Keratinocyte (primary cell): ENCODE results near the gene TAF7.

ENCODE experiments used
- EZH2 ChIP-seq: IDR thresholded peaks from one replicate; pipeline ENCODE4 v1.6.1; 2012; ENCODE audit warnings: inconsistent platforms, mild to moderate bottlenecking, low read length, moderate library complexity
- TF ChIP-seq, protein P1 (sequence below), 3 experiments: IDR thresholded peaks in 1 of 3; conservative IDR thresholded peaks in 1 of 3; optimal IDR thresholded peaks in 1 of 3; 2 replicates in 2 of 3; 3 replicates in 1 of 3; pipeline versions ENCODE3 to v1.5.1; 2011; ENCODE audit warnings: low read length in 3 of 3, mild to moderate bottlenecking in 3 of 3, moderate library complexity in 2 of 3, control low read depth in 1 of 3, inconsistent platforms in 1 of 3; ENCODE audit not compliant: insufficient read depth in 2 of 3; ENCODE audit errors: extremely low read depth in 1 of 3

DNA sequence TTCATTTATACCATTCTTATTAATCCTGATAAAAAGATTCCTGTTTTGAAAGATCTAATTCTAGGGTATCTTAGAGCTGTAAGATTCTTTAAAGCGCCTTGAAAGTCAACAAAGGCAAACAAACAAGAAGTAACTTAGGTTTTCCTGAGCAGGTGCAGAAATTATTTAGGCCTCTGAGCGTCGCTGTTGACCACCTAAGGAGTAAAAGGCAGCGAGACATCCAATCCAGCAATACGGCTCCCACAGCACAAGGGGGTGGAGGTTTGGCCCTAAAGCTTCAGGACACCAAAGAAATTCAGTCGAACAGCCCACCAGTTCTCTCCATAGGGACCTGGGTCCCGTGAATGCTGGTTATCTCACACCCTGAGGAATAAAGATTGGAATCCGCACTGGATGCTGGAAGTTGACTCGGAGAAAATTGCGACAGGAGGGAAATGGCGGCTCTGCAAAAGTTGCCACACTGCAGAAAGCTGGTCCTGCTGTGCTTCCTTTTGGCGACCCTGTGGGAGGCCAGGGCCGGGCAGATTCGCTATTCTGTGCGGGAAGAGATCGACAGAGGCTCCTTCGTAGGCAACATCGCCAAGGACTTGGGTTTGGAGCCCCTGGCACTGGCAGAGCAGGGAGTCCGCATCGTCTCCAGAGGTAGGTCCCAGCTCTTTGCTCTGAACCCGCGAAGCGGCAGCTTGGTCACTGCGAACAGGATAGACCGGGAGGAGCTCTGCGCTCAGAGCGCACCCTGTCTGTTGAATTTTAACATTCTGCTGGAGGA lies 18.1 kb upstream of the TAF7 start, which contains the start of gene PCDHGA2:
- TF ChIP-seq, protein P1, sequence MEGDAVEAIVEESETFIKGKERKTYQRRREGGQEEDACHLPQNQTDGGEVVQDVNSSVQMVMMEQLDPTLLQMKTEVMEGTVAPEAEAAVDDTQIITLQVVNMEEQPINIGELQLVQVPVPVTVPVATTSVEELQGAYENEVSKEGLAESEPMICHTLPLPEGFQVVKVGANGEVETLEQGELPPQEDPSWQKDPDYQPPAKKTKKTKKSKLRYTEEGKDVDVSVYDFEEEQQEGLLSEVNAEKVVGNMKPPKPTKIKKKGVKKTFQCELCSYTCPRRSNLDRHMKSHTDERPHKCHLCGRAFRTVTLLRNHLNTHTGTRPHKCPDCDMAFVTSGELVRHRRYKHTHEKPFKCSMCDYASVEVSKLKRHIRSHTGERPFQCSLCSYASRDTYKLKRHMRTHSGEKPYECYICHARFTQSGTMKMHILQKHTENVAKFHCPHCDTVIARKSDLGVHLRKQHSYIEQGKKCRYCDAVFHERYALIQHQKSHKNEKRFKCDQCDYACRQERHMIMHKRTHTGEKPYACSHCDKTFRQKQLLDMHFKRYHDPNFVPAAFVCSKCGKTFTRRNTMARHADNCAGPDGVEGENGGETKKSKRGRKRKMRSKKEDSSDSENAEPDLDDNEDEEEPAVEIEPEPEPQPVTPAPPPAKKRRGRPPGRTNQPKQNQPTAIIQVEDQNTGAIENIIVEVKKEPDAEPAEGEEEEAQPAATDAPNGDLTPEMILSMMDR (optimal IDR thresholded peaks at IDR 0.05 in 1 of 3, IDR thresholded peaks at IDR 0.05 in 1 of 3, conservative IDR thresholded peaks at IDR 0.05 in 1 of 3; ENCODE audit: extremely low read depth in 1 of 3, insufficient read depth in 2 of 3, low read length in 3 of 3), result peak; percentile 33 to 38 (median 37)
- no peak for TF ChIP-seq EZH2
